ENCODE results near the gene COX6A1. TPM values are rescaled to one million over a fixed set of nuclear protein-coding genes. Genes with fewer than 3 reads are reported as not detected.

The COX6A1 gene
- total and polyA plus RNA-seq, 12 donors = 378 to 1,577 (median 688) TPM

DNA sequence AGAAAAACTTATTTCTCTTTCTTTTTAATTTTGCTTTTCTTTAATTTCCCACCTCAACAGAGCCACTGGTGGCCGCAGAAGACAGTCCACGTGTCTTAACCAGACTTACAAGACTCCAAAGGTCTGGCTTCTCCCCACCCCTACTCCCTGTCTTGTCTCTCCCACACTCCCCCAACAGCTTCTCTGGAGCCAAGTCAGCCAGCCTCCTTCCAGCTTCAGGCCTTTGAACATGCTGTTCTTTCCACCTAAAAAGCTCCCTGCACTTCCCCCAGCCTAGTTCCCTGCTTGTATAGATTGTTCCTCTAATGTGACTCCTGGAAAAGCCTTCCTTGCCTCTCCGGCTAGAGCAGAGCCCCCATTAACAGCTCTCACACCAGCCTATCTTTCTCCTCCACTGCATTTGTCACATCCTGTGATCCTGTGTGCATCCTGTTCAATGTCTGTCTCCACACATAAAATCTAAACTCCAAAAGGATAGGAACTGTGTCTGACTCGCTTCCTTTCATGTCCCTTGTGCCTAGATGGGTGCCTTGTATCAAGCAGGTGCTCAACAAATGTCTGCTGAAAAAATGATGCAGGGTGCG, 50.2 kb downstream of the COX6A1 start:
- no peak overlapping the region for H3K4me3 ChIP-seq
- peak overlapping the region; percentile 24 to 81 (median 55) for H3K27ac ChIP-seq
- no peaks in the 10 kb centered on the region for H3K36me3 ChIP-seq (replicated peaks in 1 of 2)
- TF ChIP-seq, protein P1, sequence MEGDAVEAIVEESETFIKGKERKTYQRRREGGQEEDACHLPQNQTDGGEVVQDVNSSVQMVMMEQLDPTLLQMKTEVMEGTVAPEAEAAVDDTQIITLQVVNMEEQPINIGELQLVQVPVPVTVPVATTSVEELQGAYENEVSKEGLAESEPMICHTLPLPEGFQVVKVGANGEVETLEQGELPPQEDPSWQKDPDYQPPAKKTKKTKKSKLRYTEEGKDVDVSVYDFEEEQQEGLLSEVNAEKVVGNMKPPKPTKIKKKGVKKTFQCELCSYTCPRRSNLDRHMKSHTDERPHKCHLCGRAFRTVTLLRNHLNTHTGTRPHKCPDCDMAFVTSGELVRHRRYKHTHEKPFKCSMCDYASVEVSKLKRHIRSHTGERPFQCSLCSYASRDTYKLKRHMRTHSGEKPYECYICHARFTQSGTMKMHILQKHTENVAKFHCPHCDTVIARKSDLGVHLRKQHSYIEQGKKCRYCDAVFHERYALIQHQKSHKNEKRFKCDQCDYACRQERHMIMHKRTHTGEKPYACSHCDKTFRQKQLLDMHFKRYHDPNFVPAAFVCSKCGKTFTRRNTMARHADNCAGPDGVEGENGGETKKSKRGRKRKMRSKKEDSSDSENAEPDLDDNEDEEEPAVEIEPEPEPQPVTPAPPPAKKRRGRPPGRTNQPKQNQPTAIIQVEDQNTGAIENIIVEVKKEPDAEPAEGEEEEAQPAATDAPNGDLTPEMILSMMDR (IDR thresholded peaks at IDR 0.05) = no peak
- TF ChIP-seq POLR2A (IDR thresholded peaks at IDR 0.05) = no peak
- peaks cover 10 to 11% of the 10 kb centered on the region in 2 donors for H3K4me1 ChIP-seq (replicated peaks in 1 of 2)
- DNase-seq = peak in 1 of 7 donors; percentile 21
- H3K27me3 ChIP-seq = no peaks in the 10 kb centered on the region
- H3K9me3 ChIP-seq (replicated peaks in 1 of 3) = no peaks in the 10 kb centered on the region
- 61 to 70% (median 63%) methylated on average over 5 of the region's 5 CpGs for WGBS, 4 donors
- intact Hi-C loops (cut with DNase I) = no loop called here

DNA sequence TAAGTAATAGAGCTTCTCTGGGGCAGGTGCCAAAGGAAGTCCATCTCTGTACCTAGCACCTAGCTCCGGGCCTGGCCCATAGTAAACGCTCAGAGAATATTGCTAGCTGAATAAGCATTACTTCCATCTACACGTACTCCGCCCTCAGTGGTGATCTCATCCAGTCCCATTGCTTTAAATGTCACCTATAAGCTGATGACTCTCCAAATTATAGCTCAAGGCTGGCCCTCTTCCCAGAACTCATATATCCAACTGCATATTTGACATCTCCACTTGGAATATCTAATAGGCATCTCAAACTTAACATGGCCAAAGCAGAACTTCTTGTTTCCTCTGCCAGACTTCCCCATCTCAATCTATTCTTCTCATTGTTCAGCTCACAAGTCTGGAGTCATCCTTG, 51.1 kb downstream of the COX6A1 start:
- Histone ChIP-seq H3K4me3 (no peak overlapping the region), H3K27ac (no peak overlapping the region), H3K27me3 (no peaks in the 10 kb centered on the region), H3K9me3 (replicated peaks in 1 of 3) (no peaks in the 10 kb centered on the region), H3K36me3 (replicated peaks in 1 of 2) (no peaks in the 10 kb centered on the region), H3K4me1 (replicated peaks in 1 of 2) (peaks cover 10 to 11% of the 10 kb centered on the region in 2 donors)
- intact Hi-C loops (cut with DNase I) = no loop called here
- WGBS, 4 donors = 96 to 98% (median 97%) methylated on average over 4 of the region's 4 CpGs
- DNase-seq = no peak
- TF ChIP-seq POLR2A (IDR thresholded peaks at IDR 0.05) = no peak
- TF ChIP-seq, protein P1 (IDR thresholded peaks at IDR 0.05) = no peak

DNA sequence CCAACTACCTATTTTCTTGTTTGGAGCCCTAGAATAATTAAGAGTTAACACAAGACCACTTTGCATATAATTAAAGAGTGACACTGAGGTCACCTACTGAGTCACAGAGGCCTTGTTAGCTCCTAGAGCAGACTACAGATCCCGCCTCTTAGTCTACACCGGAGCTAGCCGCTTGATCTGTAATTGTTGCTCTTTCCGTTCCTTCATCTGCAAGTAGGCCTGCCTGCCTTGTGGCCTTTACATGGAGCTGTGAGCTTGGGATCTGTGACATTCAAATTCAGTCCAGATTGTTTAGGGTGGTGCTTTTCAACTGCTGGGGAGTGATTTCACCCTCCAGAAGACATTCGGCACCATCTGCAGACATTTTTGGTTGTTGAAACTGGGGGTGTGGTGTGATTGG, 52.4 kb downstream of the COX6A1 start:
- H3K27ac ChIP-seq = no peak overlapping the region
- no peak overlapping the region for H3K4me3 ChIP-seq
- H3K27me3 ChIP-seq = no peaks in the 10 kb centered on the region
- H3K9me3 ChIP-seq (replicated peaks in 1 of 3) = no peaks in the 10 kb centered on the region
- no peak for DNase-seq
- intact Hi-C loops (cut with DNase I) = no loop called here
- TF ChIP-seq POLR2A (IDR thresholded peaks at IDR 0.05) = no peak
- TF ChIP-seq, protein P1 (IDR thresholded peaks at IDR 0.05) = no peak
- no peaks in the 10 kb centered on the region for H3K36me3 ChIP-seq (replicated peaks in 1 of 2)
- 88 to 100% (median 93%) methylated on average over 5 of the region's 5 CpGs for WGBS, 4 donors
- H3K4me1 ChIP-seq (replicated peaks in 1 of 2) = peaks cover 15 to 17% of the 10 kb centered on the region in 2 donors

Other genes with a start within 250 kb of the COX6A1 start
- gene GCN1, start 243.4 kb upstream of the COX6A1 start, total RNA-seq = 10 to 100 TPM; 42.4 to 98.5 (median 56.1) TPM
- gene GCN1, start 243.4 kb upstream of the COX6A1 start, polyA plus RNA-seq = 10 to 100 TPM; 22.0 to 31.3 (median 25.3) TPM
- 1,000 to 10,000 TPM; 1,495 to 3,084 (median 1,836) TPM for gene RPLP0, start 237.0 kb upstream of the COX6A1 start, total RNA-seq
- 1,000 to 10,000 TPM; 1,257 to 2,060 (median 2,032) TPM for gene RPLP0, start 237.0 kb upstream of the COX6A1 start, polyA plus RNA-seq
- gene PXN, start 172.4 kb upstream of the COX6A1 start, total RNA-seq = 100 to 1,000 TPM in 4 of 9 donors, 10 to 100 TPM in 5; 12.5 to 156 (median 66.5) TPM
- 100 to 1,000 TPM in 2 of 3 donors, 10 to 100 TPM in 1; 79.9 to 142 (median 123) TPM for gene PXN, start 172.4 kb upstream of the COX6A1 start, polyA plus RNA-seq
- gene RNU4-2, start 146.2 kb upstream of the COX6A1 start, total RNA-seq = 1,000 to 10,000 TPM in 5 of 9 donors, under 1 TPM in 4; under 0.01 to 8,354 (median 4,817) TPM
- not detected for gene RNU4-2, start 146.2 kb upstream of the COX6A1 start, polyA plus RNA-seq
- gene RNU4-1, start 144.9 kb upstream of the COX6A1 start, total RNA-seq = 1,000 to 10,000 TPM in 5 of 9 donors, under 1 TPM in 3, not detected in 1; under 0.01 to 4,330 (median 1,627) TPM
- not detected for gene RNU4-1, start 144.9 kb upstream of the COX6A1 start, polyA plus RNA-seq
- gene SIRT4, start 135.8 kb upstream of the COX6A1 start, total RNA-seq = 10 to 100 TPM in 2 of 9 donors, 1 to 10 TPM in 7; 1.9 to 16.8 (median 7.4) TPM
- 1 to 10 TPM; 2.9 to 5.1 (median 3.6) TPM for gene SIRT4, start 135.8 kb upstream of the COX6A1 start, polyA plus RNA-seq
- 10 to 100 TPM in 1 of 9 donors, 1 to 10 TPM in 7, not detected in 1; 1.3 to 17.2 (median 4.9) TPM for gene PLA2G1B, start 110.3 kb upstream of the COX6A1 start, total RNA-seq
- 10 to 100 TPM in 1 of 3 donors, 1 to 10 TPM in 2; 4.0 to 18.7 (median 4.9) TPM for gene PLA2G1B, start 110.3 kb upstream of the COX6A1 start, polyA plus RNA-seq
- 10 to 100 TPM in 3 of 9 donors, 1 to 10 TPM in 5, under 1 TPM in 1; 0.87 to 24.2 (median 6.9) TPM for gene MSI1, start 68.9 kb upstream of the COX6A1 start, total RNA-seq
- gene MSI1, start 68.9 kb upstream of the COX6A1 start, polyA plus RNA-seq = 1 to 10 TPM in 2 of 3 donors, under 1 TPM in 1; 0.88 to 8.8 (median 6.6) TPM
- 10 to 100 TPM in 8 of 9 donors, 1 to 10 TPM in 1; 8.2 to 53.5 (median 19.9) TPM for gene TRIAP1, start 8.3 kb downstream of the COX6A1 start, total RNA-seq
- 10 to 100 TPM; 19.2 to 35.6 (median 19.9) TPM for gene TRIAP1, start 8.3 kb downstream of the COX6A1 start, polyA plus RNA-seq
- 10 to 100 TPM; 21.9 to 43.6 (median 32.4) TPM for gene GATC, start 8.3 kb downstream of the COX6A1 start, total RNA-seq
- 10 to 100 TPM in 1 of 3 donors, 1 to 10 TPM in 2; 9.0 to 29.8 (median 9.3) TPM for gene GATC, start 8.3 kb downstream of the COX6A1 start, polyA plus RNA-seq
- gene SRSF9, start 31.6 kb downstream of the COX6A1 start, total RNA-seq = 100 to 1,000 TPM in 6 of 9 donors, 10 to 100 TPM in 3; 55.5 to 206 (median 179) TPM
- gene SRSF9, start 31.6 kb downstream of the COX6A1 start, polyA plus RNA-seq = 100 to 1,000 TPM in 1 of 3 donors, 10 to 100 TPM in 2; 62.5 to 123 (median 75.4) TPM
- 100 to 1,000 TPM; 168 to 463 (median 304) TPM for gene DYNLL1, start 58.0 kb downstream of the COX6A1 start, total RNA-seq
- 100 to 1,000 TPM; 301 to 378 (median 335) TPM for gene DYNLL1, start 58.0 kb downstream of the COX6A1 start, polyA plus RNA-seq
- 10 to 100 TPM; 24.9 to 74.4 (median 34.9) TPM for gene COQ5, start 91.0 kb downstream of the COX6A1 start, total RNA-seq
- 10 to 100 TPM; 31.9 to 46.6 (median 34.2) TPM for gene COQ5, start 91.0 kb downstream of the COX6A1 start, polyA plus RNA-seq
- gene RNF10, start 96.2 kb downstream of the COX6A1 start, total RNA-seq = 100 to 1,000 TPM in 8 of 9 donors, 10 to 100 TPM in 1; 99.9 to 366 (median 237) TPM
- gene RNF10, start 96.2 kb downstream of the COX6A1 start, polyA plus RNA-seq = 100 to 1,000 TPM; 194 to 741 (median 572) TPM
- 10 to 100 TPM; 31.4 to 92.4 (median 65.0) TPM for gene POP5, start 143.3 kb downstream of the COX6A1 start, total RNA-seq
- gene POP5, start 143.3 kb downstream of the COX6A1 start, polyA plus RNA-seq = 100 to 1,000 TPM in 2 of 3 donors, 10 to 100 TPM in 1; 69.0 to 158 (median 116) TPM
- 1 to 10 TPM in 7 of 9 donors, under 1 TPM in 1, not detected in 1; 0.42 to 3.9 (median 2.1) TPM for gene CABP1, start 202.5 kb downstream of the COX6A1 start, total RNA-seq
- gene CABP1, start 202.5 kb downstream of the COX6A1 start, polyA plus RNA-seq = 1 to 10 TPM; 2.3 to 5.1 (median 2.9) TPM
- 100 to 1,000 TPM; 210 to 555 (median 285) TPM for gene MLEC, start 249.0 kb downstream of the COX6A1 start, total RNA-seq
- gene MLEC, start 249.0 kb downstream of the COX6A1 start, polyA plus RNA-seq = 100 to 1,000 TPM in 1 of 3 donors, 10 to 100 TPM in 2; 68.3 to 286 (median 90.0) TPM